Measurements from ENCODE around the gene RABGAP1L. TPM values are rescaled to one million over a fixed set of nuclear protein-coding genes. Genes with fewer than 3 reads are reported as not detected.

The RABGAP1L gene
- total RNA-seq, 4 donors from 2014 or later: 70.5 to 100 (median 92.6) TPM

DNA sequence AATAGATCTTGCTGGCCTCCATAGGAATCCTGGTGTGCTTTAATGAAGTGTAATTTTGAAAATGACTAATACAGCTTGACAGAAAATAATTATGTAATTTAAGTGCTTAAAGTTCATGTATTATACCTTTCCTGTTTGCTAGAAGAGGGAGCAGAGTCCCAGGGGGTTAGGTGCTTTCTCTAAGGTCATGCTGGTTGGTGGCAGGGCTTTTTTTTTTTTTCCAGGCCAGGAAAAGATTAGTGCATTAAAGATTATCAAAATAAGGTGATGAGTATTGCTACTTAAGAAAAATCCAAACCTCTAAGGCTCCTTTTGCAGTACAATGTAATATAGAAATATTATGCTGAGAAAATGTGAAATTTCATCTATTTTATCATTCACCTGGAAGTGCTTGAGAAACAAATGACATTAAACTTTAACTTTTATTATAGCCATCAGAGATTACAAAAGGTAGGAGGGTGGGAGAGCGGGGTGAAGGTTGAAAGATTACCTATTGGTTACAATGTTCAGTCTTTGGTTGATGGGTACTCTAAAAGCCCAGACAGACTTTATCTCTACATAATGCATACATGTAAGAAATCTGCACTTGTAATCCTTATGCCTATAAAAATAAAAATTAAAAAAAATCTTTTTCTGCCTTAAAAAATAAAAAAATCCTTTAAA is 110.8 kb downstream of the RABGAP1L start:
- Histone ChIP-seq H3K4me1 (no peaks in the 10 kb centered on the region), H3K36me3 (no peaks in the 10 kb centered on the region), H3K4me3 (replicated peaks in 1 of 3) (no peak overlapping the region), H3K9me3 (no peaks in the 10 kb centered on the region), H3K27me3 (no peaks in the 10 kb centered on the region), H3K27ac (no peak overlapping the region)
- DNase-seq: no peak
- no peak for TF ChIP-seq POLR2A (IDR thresholded peaks at IDR 0.05)
- TF ChIP-seq, protein P1, sequence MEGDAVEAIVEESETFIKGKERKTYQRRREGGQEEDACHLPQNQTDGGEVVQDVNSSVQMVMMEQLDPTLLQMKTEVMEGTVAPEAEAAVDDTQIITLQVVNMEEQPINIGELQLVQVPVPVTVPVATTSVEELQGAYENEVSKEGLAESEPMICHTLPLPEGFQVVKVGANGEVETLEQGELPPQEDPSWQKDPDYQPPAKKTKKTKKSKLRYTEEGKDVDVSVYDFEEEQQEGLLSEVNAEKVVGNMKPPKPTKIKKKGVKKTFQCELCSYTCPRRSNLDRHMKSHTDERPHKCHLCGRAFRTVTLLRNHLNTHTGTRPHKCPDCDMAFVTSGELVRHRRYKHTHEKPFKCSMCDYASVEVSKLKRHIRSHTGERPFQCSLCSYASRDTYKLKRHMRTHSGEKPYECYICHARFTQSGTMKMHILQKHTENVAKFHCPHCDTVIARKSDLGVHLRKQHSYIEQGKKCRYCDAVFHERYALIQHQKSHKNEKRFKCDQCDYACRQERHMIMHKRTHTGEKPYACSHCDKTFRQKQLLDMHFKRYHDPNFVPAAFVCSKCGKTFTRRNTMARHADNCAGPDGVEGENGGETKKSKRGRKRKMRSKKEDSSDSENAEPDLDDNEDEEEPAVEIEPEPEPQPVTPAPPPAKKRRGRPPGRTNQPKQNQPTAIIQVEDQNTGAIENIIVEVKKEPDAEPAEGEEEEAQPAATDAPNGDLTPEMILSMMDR (IDR thresholded peaks at IDR 0.05): no peak
- intact Hi-C loops (cut with DNase I): loop anchor here (5.0 kb wide), 1 partner anchor 472 kb away; no protein-coding TSS in a partner anchor
- WGBS, 2 donors: 97 to 99% methylated on average over 1 of the region's 1 CpG

DNA sequence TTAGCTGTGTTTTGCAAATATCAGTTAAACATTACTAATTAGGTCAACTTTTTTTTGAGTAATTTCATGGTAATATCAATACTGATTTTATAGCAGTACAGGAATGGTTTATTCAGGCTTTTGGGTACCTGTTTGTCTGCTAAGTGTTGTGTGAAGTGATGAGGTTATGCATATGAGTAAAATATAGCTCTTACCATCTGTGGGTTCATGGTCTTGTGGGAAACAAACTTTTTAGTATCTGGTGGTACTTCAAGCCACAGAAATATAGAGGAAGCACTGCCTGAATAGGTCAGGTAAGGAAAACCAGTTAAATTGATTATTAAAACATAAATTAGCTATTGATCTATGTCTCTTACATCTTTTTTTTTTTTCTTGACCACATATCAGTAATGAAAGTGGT is 113.9 kb downstream of the RABGAP1L start:
- intact Hi-C loops (cut with DNase I): no loop called here
- H3K4me1 ChIP-seq: no peaks in the 10 kb centered on the region
- H3K9me3 ChIP-seq: no peaks in the 10 kb centered on the region
- TF ChIP-seq, protein P1 (IDR thresholded peaks at IDR 0.05): no peak
- TF ChIP-seq POLR2A (IDR thresholded peaks at IDR 0.05): no peak
- DNase-seq: no peak
- no peaks in the 10 kb centered on the region for H3K27me3 ChIP-seq
- H3K4me3 ChIP-seq (replicated peaks in 1 of 3): no peak overlapping the region
- H3K36me3 ChIP-seq: no peaks in the 10 kb centered on the region
- H3K27ac ChIP-seq: no peak overlapping the region

DNA sequence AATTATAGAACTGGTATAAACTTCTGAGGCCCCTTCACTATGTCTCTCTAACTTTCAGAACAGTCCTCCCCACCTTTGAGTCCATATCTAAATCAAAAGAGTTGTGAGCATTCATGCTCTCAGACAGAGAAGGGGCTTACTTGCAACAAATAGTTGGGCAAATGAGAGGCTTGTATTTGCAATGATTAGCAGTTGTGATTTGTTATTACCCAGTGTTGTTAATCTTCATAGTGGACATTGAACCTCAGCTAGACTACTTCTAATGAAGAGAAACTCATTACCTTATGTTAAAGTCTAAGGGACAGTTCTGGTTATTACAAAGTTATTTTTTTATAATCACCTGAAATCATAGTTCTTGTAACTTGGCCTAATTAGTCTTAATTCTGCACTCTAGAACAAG is 114.5 kb downstream of the RABGAP1L start:
- Histone ChIP-seq H3K4me1 (no peaks in the 10 kb centered on the region), H3K9me3 (no peaks in the 10 kb centered on the region), H3K36me3 (no peaks in the 10 kb centered on the region), H3K27ac (no peak overlapping the region), H3K27me3 (no peaks in the 10 kb centered on the region), H3K4me3 (replicated peaks in 1 of 3) (no peak overlapping the region)
- TF ChIP-seq, protein P1 (IDR thresholded peaks at IDR 0.05): no peak
- no peak for TF ChIP-seq POLR2A (IDR thresholded peaks at IDR 0.05)
- intact Hi-C loops (cut with DNase I): no loop called here
- no peak for DNase-seq

DNA sequence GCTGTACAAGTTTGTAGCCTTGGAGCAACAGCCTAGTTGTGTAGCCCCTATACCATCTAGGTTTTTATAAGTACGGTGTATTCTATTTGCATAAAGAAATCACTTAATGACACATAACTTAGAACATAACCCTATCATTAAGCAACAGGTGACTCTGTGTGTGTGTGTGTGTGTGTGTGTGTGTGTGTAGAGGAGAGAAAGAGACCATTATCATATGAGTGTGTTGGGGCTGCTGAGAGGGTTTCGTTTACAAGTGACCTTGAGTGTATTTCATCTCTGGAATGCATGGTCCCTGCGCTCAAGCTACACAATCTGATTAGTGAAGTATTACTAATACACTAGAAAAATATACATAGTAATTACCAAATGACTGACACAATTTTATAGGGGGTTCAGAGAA is 115.1 kb downstream of the RABGAP1L start:
- no peaks in the 10 kb centered on the region for H3K4me1 ChIP-seq
- whole genome bisulfite sequencing, 2 donors: 86 to 93% methylated on average over 3 of the region's 3 CpGs
- TF ChIP-seq POLR2A (IDR thresholded peaks at IDR 0.05): no peak
- TF ChIP-seq, protein P1 (IDR thresholded peaks at IDR 0.05): no peak

DNA sequence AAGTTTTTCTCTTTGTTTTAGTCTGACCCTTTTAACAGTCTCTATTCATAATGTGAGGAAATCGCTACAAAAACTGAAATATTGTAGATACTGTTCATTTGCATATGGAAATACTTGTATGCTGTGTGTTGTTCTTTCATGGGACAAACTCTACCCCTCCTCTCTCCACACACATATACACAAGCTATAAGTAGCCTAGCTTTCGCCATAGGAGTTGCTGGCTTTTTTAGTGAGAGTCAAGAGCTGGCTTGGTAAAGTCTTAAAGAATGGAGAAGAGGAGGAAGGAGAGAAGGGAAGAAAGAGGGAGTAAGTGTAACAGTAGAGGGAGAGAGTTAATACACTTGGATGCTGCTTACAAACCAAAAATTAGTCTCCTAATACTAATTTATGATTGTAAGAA is 115.6 kb downstream of the RABGAP1L start:
- intact Hi-C loops (cut with DNase I): no loop called here
- Histone ChIP-seq H3K27me3 (no peaks in the 10 kb centered on the region), H3K4me3 (replicated peaks in 1 of 3) (no peak overlapping the region), H3K27ac (no peak overlapping the region), H3K9me3 (no peaks in the 10 kb centered on the region), H3K36me3 (no peaks in the 10 kb centered on the region), H3K4me1 (no peaks in the 10 kb centered on the region)
- no peak for DNase-seq
- TF ChIP-seq, protein P1 (IDR thresholded peaks at IDR 0.05): no peak
- no peak for TF ChIP-seq POLR2A (IDR thresholded peaks at IDR 0.05)
- WGBS, 2 donors: 93 to 98% methylated on average over 2 of the region's 2 CpGs

More for the DNA sequence above, 115.1 kb downstream of the RABGAP1L start:
- intact Hi-C loops (cut with DNase I): no loop called here
- DNase-seq: no peak
- Histone ChIP-seq H3K9me3 (no peaks in the 10 kb centered on the region), H3K27ac (no peak overlapping the region), H3K4me3 (replicated peaks in 1 of 3) (no peak overlapping the region), H3K27me3 (no peaks in the 10 kb centered on the region), H3K36me3 (no peaks in the 10 kb centered on the region)

All from thyroid gland (tissue), 4 donors.